Globus pallidus (tissue), 1 donor: Measurements from ENCODE around the gene GJB5.
"Not testable (repeated sequence)": the region's sequence is repeated elsewhere in the genome, so short reads cannot be mapped to it uniquely, and the experiment has no call there.

Experiments
- DNase-seq: peaks from one replicate; pipeline ENCODE4 v3.0.0-alpha.2; 2015; ENCODE audit warnings: low spot score

Gene GJB5

GRCh38 chr1:34745666-34746065 is 9.2 kb upstream of the GJB5 start:
- DNase-seq, result no peak

GRCh38 chr1:34746101-34746500 is 8.7 kb upstream of the GJB5 start:
- DNase-seq, result no peak

DNA sequence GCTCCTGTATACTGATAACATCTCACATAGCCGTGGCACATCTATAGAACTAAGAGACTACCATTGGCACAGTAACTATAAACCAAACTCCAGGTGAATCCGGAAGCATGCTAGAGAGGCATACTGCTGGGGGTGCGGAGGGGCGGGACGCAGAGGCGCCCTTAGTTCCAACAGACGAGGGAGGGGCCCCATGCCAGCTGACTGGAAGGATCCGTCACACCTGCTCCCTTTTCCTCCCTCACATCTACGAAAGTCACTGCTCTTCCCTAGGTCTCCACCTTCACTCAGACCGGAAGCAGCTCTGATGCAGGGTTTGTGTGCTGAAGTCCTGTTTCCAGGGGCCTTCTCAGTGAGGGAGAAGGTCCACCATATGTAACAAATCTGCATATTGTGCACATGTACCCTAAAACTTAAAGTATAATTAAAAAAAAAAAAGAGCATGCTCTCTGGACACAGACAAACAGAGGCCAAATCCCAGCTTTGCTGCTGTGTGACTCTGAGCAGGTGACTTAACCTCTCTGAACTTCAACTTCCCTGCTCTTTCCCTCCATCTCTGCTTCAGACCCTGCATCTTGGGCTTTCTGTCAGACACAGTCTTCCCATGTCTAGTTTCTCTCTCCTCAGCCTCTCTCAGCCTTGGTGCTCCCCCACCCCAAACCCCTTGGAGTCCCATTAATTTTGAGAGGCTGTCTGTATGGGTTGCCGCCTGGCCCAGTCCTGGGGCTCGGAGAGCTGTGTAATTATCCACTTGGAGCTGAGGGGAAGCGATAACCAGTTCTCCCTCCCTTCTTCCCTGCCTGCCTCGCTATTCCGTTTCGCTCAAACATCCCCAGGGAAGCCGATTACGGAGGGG is 7.8 kb upstream of the GJB5 start:
- DNase-seq, result no peak

DNA sequence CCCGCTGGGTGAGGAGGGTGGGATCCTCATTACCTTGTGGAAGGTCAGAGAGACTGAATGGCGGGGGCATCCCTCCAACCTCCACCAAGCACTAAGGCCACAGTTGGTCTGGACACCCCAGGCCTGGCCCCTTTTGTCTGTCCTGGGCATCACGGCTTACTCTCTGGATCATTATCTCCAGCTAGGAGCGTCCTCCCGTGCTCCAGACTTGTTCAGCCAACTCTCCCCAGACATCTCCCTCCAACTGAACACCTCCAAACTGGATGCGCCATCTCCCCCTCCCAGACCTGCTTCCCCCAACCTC is 7.3 kb upstream of the GJB5 start:
- DNase-seq, result no peak

GRCh38 chr1:34749992-34750391 is 4.9 kb upstream of the GJB5 start:
- DNase-seq, result no peak

DNA sequence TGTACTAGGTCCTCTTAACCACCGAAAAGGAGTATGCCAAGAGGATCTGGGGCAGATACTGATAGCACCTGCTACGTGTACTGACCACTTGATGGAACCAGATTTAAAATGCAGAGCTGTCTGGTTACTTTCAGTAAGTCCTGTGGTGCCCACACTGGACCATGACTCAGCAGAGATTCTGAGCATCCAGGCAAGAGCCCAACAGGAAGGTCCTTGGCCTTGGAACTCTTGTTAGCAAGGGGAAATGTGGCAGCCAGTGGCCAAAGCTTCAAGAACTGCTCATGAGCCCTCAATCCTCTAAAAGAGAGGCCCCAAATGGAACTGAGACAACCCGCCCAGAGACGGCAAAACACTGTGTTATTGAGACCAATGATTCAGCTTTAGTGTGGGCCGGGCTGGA is 4.2 kb upstream of the GJB5 start:
- DNase-seq, result no peak

- DNase-seq, result no peak
Measured at GRCh38 chr1:34753163-34753562, 1.7 kb upstream of the GJB5 start.

GRCh38 chr1:34755961-34756360 is 1.1 kb downstream of the GJB5 start:
- no peak for DNase-seq

- no peak for DNase-seq
Measured at GRCh38 chr1:34757386-34757785, 2.5 kb downstream of the GJB5 start.

GRCh38 chr1:34758751-34759150 is 3.9 kb downstream of the GJB5 start:
- DNase-seq, result no peak

GRCh38 chr1:34759503-34760357 is 4.9 kb downstream of the GJB5 start, which contains the start of gene GJB4:
GJB4 (plus strand) TSS chr1:34759740; CDS start chr1:34761255, 1,515 bp downstream.
- no peak for DNase-seq

DNA sequence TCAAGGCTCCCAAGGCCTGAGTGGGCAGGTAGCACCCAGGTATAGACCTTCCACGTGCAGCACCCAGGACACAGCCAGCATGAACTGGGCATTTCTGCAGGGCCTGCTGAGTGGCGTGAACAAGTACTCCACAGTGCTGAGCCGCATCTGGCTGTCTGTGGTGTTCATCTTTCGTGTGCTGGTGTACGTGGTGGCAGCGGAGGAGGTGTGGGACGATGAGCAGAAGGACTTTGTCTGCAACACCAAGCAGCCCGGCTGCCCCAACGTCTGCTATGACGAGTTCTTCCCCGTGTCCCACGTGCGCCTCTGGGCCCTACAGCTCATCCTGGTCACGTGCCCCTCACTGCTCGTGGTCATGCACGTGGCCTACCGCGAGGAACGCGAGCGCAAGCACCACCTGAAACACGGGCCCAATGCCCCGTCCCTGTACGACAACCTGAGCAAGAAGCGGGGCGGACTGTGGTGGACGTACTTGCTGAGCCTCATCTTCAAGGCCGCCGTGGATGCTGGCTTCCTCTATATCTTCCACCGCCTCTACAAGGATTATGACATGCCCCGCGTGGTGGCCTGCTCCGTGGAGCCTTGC is 6.4 kb downstream of the GJB5 start:
- no peak for DNase-seq

GRCh38 chr1:34761776-34762307 is 7.0 kb downstream of the GJB5 start:
- no peak for DNase-seq

- no peak for DNase-seq
Measured at GRCh38 chr1:34762474-34763141, 7.8 kb downstream of the GJB5 start.

DNA sequence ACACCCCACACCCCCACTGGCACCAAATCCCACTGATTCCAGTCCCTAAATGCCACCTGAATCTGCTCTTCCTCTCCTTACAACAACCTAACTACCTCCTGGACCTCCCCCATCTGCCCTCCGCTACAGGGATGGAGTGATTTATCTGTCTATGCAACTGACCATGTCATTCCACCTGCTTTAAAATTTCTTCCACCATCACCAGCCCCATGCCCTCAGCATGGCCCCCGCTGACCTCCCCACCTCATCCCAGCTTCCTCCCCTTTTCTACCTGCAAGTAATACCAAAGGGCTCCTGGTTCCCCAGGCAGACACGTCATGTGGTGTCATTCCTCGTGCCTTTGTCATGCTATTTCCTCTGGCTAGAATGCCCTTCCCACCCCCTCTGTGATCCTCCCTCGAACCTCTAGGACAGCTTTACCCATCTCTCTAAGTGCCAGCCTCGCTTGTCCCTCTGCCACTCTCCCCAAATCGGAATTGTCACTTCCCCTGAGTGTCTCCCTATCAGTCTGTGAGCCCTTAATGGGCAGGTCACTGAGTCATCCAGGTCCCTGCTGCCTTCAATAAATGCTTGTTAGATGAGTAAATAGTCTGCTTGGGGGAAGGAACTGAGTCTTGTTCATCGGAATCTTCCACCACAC is 8.4 kb downstream of the GJB5 start:
- no peak for DNase-seq

DNA sequence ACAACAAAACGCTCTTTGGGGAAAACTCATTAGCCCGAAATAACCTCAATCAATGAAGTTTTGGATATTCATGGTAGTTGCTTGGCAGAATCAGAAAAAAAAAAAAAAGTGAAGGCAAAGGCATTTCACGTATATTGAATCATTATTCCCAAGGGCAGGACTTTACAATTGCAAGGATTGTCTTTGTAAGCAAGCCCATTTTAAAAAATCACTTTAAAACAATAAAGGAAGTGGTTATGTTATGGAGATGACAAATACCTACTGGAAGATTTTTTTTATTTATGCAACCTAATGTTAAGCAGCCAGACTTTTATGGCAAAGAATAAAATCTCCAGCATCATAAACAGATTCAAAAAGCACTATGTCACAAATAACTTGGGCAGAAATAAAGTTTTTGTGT is 14.0 kb downstream of the GJB5 start:
- no peak for DNase-seq

DNA sequence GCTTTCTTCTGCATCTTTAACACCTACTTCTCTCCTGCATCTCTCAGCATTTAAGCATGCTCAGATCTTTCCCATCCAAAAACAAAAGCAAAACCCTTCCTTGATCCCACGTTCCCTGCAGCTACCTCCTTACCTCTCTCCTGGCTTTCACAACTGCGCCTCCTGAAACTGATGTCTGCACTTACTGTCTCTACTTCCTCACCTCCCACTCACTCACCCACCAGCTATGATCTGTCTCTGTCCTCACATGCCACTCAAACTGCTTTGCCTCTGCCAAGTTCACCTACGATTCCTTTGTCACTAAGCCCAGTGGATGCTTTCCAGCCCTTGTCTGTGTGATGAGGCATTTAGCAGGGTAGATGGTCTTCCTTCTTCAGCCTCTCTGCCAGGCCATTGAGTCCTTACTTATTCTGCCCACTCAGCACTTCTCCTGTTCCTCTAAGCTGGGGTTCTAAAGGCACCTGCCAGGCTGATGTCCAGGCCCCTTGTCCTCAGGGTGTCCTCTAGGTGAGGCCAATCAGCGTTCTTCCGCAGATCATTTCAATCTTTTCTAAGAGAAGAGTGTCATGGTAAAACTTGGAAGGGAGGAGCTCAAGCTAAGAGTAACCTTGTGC is 16.2 kb downstream of the GJB5 start:
- DNase-seq, result no peak

GRCh38 chr1:34771573-34772371 is 16.9 kb downstream of the GJB5 start:
- no peak for DNase-seq

DNA sequence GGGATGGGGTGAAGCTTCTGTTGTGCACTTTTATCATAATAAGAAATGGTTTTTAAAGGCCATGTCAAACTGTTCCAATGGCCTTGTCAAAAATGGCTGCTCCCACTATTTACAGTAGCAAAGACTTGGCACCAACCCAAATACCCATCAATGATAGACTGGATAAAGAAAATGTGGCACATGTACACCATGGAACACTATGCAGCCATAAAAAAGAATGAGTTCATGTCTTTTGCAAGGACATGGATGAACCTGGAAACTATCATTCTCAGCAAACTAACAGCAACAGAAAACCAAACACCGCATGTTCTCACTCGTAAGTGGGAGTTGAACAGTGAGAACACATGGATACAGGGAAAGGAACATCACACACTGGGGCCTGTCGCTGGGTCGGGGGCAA is 18.3 kb downstream of the GJB5 start:
- DNase-seq, result not testable (repeated sequence)

DNA sequence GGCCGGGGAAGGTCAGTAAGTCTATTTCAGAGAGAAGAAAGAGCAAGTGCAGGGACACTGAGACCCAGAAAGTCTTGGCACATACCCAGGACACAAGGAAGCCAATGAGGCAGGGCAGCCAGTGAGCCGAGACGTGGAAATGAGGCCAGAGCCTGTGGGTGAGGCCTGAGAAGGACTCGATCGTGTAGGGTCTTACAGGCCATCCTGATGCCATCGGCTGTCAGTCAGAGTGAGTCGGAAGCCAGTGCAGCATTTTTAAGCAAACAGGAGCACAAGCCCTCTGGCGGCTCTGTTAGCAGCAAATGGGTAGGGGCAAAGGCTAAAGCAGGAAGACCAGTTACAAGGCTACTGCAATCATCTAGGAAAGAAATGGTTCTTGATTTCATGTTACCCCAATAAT is 20.1 kb downstream of the GJB5 start:
- DNase-seq, result no peak
